ENCODE results near the gene MMP20. TPM values are rescaled to one million over a fixed set of nuclear protein-coding genes. Genes with fewer than 3 reads are reported as not detected.

The MMP20 gene
- total and polyA plus RNA-seq, 2 experiments from 2014 or later: not detected

DNA sequence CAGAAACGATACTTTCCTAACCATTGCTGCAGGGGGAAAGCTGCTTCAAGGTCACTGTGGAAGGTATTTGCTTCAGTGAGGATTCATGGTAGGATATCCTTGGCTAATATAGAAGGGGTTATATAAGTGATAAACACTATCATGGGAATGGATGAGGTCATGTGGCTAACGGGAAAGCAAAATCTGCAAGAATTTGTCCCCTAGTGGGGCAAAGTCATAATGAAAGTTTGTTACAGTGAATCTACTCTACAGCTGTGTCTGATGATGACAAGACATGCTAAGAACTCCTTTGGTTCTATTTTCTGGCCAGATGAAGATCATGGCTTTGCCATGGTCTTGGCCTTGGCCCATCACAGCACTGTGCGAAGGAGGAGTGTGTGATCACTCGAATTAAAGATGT is 13.8 kb downstream of the MMP20 start:
- H2AFZ ChIP-seq: no peak overlapping the region
- no peak overlapping the region for H3K27ac ChIP-seq (ENCODE audit: low read depth)
- no peaks in the 10 kb centered on the region for H3K79me2 ChIP-seq (replicated peaks; ENCODE audit: insufficient read depth)
- H3K36me3 ChIP-seq (ENCODE audit: insufficient read depth): no peaks in the 10 kb centered on the region
- Mint-ChIP-seq H3K4me1 (peaks cover 23% of the 10 kb centered on the region), H3K9me3 (no peaks in the 10 kb centered on the region), H3K36me3 (ENCODE audit: low read depth) (no peaks in the 10 kb centered on the region), H3K27me3 (ENCODE audit: insufficient read depth, low read depth, poor library complexity) (peaks cover 7% of the 10 kb centered on the region), H3K4me3 (no peak overlapping the region), H3K27ac (no peak overlapping the region)
- H3F3A ChIP-seq (replicated peaks; ENCODE audit: low read depth): no peaks in the 10 kb centered on the region
- H3K4me3 ChIP-seq: no peak overlapping the region
- H3K4me2 ChIP-seq: no peak overlapping the region
- DNase-seq (ENCODE audit: low spot score) (no peak), ATAC-seq (no peak)
- H3K27me3 ChIP-seq (ENCODE audit: insufficient read depth): no peaks in the 10 kb centered on the region
- no peaks in the 10 kb centered on the region for H3K9me2 ChIP-seq (ENCODE audit: insufficient read depth)
- H3K4me1 ChIP-seq (ENCODE audit: insufficient read depth): peaks cover 15% of the 10 kb centered on the region
- TF ChIP-seq, protein P1, sequence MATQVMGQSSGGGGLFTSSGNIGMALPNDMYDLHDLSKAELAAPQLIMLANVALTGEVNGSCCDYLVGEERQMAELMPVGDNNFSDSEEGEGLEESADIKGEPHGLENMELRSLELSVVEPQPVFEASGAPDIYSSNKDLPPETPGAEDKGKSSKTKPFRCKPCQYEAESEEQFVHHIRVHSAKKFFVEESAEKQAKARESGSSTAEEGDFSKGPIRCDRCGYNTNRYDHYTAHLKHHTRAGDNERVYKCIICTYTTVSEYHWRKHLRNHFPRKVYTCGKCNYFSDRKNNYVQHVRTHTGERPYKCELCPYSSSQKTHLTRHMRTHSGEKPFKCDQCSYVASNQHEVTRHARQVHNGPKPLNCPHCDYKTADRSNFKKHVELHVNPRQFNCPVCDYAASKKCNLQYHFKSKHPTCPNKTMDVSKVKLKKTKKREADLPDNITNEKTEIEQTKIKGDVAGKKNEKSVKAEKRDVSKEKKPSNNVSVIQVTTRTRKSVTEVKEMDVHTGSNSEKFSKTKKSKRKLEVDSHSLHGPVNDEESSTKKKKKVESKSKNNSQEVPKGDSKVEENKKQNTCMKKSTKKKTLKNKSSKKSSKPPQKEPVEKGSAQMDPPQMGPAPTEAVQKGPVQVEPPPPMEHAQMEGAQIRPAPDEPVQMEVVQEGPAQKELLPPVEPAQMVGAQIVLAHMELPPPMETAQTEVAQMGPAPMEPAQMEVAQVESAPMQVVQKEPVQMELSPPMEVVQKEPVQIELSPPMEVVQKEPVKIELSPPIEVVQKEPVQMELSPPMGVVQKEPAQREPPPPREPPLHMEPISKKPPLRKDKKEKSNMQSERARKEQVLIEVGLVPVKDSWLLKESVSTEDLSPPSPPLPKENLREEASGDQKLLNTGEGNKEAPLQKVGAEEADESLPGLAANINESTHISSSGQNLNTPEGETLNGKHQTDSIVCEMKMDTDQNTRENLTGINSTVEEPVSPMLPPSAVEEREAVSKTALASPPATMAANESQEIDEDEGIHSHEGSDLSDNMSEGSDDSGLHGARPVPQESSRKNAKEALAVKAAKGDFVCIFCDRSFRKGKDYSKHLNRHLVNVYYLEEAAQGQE (IDR thresholded peaks at IDR 0.05; ENCODE audit: unreplicated experiment): no peak
- TF ChIP-seq, protein P2, sequence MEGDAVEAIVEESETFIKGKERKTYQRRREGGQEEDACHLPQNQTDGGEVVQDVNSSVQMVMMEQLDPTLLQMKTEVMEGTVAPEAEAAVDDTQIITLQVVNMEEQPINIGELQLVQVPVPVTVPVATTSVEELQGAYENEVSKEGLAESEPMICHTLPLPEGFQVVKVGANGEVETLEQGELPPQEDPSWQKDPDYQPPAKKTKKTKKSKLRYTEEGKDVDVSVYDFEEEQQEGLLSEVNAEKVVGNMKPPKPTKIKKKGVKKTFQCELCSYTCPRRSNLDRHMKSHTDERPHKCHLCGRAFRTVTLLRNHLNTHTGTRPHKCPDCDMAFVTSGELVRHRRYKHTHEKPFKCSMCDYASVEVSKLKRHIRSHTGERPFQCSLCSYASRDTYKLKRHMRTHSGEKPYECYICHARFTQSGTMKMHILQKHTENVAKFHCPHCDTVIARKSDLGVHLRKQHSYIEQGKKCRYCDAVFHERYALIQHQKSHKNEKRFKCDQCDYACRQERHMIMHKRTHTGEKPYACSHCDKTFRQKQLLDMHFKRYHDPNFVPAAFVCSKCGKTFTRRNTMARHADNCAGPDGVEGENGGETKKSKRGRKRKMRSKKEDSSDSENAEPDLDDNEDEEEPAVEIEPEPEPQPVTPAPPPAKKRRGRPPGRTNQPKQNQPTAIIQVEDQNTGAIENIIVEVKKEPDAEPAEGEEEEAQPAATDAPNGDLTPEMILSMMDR (conservative IDR thresholded peaks at IDR 0.05; ENCODE audit: low read depth in 2 of 2): no peak
- no peak for TF ChIP-seq POLR2AphosphoS5 (IDR thresholded peaks at IDR 0.05; ENCODE audit: low read depth)
- no peak for TF ChIP-seq JUNB (IDR thresholded peaks at IDR 0.05; ENCODE audit: unreplicated experiment)
- TF ChIP-seq, protein P3, sequence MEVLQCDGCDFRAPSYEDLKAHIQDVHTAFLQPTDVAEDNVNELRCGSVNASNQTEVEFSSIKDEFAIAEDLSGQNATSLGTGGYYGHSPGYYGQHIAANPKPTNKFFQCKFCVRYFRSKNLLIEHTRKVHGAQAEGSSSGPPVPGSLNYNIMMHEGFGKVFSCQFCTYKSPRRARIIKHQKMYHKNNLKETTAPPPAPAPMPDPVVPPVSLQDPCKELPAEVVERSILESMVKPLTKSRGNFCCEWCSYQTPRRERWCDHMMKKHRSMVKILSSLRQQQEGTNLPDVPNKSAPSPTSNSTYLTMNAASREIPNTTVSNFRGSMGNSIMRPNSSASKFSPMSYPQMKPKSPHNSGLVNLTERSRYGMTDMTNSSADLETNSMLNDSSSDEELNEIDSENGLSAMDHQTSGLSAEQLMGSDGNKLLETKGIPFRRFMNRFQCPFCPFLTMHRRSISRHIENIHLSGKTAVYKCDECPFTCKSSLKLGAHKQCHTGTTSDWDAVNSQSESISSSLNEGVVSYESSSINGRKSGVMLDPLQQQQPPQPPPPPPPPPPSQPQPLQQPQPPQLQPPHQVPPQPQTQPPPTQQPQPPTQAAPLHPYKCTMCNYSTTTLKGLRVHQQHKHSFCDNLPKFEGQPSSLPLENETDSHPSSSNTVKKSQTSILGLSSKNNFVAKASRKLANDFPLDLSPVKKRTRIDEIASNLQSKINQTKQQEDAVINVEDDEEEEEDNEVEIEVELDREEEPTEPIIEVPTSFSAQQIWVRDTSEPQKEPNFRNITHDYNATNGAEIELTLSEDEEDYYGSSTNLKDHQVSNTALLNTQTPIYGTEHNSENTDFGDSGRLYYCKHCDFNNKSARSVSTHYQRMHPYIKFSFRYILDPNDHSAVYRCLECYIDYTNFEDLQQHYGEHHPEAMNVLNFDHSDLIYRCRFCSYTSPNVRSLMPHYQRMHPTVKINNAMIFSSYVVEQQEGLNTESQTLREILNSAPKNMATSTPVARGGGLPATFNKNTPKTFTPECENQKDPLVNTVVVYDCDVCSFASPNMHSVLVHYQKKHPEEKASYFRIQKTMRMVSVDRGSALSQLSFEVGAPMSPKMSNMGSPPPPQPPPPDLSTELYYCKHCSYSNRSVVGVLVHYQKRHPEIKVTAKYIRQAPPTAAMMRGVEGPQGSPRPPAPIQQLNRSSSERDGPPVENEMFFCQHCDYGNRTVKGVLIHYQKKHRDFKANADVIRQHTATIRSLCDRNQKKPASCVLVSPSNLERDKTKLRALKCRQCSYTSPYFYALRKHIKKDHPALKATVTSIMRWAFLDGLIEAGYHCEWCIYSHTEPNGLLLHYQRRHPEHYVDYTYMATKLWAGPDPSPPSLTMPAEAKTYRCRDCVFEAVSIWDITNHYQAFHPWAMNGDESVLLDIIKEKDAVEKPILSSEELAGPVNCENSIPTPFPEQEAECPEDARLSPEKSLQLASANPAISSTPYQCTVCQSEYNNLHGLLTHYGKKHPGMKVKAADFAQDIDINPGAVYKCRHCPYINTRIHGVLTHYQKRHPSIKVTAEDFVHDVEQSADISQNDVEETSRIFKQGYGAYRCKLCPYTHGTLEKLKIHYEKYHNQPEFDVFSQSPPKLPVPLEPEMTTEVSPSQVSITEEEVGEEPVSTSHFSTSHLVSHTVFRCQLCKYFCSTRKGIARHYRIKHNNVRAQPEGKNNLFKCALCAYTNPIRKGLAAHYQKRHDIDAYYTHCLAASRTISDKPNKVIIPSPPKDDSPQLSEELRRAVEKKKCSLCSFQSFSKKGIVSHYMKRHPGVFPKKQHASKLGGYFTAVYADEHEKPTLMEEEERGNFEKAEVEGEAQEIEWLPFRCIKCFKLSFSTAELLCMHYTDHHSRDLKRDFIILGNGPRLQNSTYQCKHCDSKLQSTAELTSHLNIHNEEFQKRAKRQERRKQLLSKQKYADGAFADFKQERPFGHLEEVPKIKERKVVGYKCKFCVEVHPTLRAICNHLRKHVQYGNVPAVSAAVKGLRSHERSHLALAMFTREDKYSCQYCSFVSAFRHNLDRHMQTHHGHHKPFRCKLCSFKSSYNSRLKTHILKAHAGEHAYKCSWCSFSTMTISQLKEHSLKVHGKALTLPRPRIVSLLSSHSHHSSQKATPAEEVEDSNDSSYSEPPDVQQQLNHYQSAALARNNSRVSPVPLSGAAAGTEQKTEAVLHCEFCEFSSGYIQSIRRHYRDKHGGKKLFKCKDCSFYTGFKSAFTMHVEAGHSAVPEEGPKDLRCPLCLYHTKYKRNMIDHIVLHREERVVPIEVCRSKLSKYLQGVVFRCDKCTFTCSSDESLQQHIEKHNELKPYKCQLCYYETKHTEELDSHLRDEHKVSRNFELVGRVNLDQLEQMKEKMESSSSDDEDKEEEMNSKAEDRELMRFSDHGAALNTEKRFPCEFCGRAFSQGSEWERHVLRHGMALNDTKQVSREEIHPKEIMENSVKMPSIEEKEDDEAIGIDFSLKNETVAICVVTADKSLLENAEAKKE (CRISPR knock-in tag; IDR thresholded peaks at IDR 0.05): no peak
- TF ChIP-seq STAT1 (IDR thresholded peaks at IDR 0.05; ENCODE audit: unreplicated experiment): no peak
- TF ChIP-seq ZNF331 (CRISPR knock-in tag; IDR thresholded peaks at IDR 0.05; ENCODE audit: low read depth): no peak
- TF ChIP-seq NANOG (IDR thresholded peaks at IDR 0.05; ENCODE audit: borderline replicate concordance): no peak
- no peak for TF ChIP-seq EZH2 (IDR thresholded peaks at IDR 0.05; ENCODE audit: low read depth, unreplicated experiment)
- no peak for TF ChIP-seq EZH2phosphoT487 (IDR thresholded peaks at IDR 0.05; ENCODE audit: unreplicated experiment)
- TF ChIP-seq, protein P4, sequence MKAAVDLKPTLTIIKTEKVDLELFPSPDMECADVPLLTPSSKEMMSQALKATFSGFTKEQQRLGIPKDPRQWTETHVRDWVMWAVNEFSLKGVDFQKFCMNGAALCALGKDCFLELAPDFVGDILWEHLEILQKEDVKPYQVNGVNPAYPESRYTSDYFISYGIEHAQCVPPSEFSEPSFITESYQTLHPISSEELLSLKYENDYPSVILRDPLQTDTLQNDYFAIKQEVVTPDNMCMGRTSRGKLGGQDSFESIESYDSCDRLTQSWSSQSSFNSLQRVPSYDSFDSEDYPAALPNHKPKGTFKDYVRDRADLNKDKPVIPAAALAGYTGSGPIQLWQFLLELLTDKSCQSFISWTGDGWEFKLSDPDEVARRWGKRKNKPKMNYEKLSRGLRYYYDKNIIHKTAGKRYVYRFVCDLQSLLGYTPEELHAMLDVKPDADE (IDR thresholded peaks at IDR 0.05): no peak
- no peak for TF ChIP-seq CREB1 (CRISPR knock-in tag; IDR thresholded peaks at IDR 0.05; ENCODE audit: low read depth)
- TF ChIP-seq ZNF114 (CRISPR knock-in tag; IDR thresholded peaks at IDR 0.05): no peak
- no peaks in the 10 kb centered on the region for H4K20me1 ChIP-seq (replicated peaks; ENCODE audit: insufficient read depth)
